ENCODE data around the gene PACRG.

DNA sequence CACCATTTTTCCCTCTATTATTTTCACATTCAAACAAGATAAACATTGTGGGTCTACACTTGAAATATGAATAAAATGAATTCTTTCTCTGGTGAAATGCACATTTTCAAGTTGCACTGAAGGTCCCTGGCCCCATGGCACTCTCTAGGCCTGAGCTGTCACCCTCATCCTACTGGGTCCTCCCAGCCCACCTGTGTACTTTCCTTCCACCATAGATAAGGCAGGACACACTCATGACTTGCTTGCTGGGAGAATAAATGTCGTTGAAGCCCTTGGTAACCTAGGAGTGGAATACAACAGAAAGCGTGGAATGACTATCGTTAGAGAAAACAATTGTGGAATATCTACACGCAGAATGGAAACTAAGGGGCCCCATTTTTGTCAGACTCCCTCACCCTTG, 585.8 kb downstream of the PACRG start:
- TF ChIP-seq HMGA1 (CRISPR knock-in tag; conservative IDR thresholded peaks at IDR 0.05) (no peak), HNF4G (IDR thresholded peaks at IDR 0.05; ENCODE audit: borderline replicate concordance, low read depth, low read length) (no peak), HNF4G (CRISPR knock-in tag; IDR thresholded peaks at IDR 0.05; ENCODE audit: borderline replicate concordance, low read depth) (no peak), PHF21A (CRISPR knock-in tag; IDR thresholded peaks at IDR 0.05) (no peak), RAD21 (CRISPR knock-in tag; IDR thresholded peaks at IDR 0.05) (no peak), HDAC6 (IDR thresholded peaks at IDR 0.05; ENCODE audit: low read depth, low read length) (no peak), FOSL1 (CRISPR knock-in tag; IDR thresholded peaks at IDR 0.05; ENCODE audit: borderline replicate concordance) (no peak), GABPA (IDR thresholded peaks at IDR 0.05; ENCODE audit: low read depth, low read length) (no peak), GABPA (CRISPR knock-in tag; IDR thresholded peaks at IDR 0.05; ENCODE audit: low read depth) (no peak), RAD51 (IDR thresholded peaks at IDR 0.05; ENCODE audit: borderline replicate concordance) (no peak), CAMTA2 (CRISPR knock-in tag; IDR thresholded peaks at IDR 0.05; ENCODE audit: borderline replicate concordance) (no peak), FLYWCH1 (CRISPR knock-in tag; IDR thresholded peaks at IDR 0.05) (no peak)
- TF ChIP-seq, protein P1, sequence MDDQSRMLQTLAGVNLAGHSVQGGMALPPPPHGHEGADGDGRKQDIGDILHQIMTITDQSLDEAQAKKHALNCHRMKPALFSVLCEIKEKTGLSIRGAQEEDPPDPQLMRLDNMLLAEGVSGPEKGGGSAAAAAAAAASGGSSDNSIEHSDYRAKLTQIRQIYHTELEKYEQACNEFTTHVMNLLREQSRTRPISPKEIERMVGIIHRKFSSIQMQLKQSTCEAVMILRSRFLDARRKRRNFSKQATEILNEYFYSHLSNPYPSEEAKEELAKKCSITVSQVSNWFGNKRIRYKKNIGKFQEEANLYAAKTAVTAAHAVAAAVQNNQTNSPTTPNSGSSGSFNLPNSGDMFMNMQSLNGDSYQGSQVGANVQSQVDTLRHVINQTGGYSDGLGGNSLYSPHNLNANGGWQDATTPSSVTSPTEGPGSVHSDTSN (CRISPR knock-in tag; IDR thresholded peaks at IDR 0.05; ENCODE audit: borderline replicate concordance), result no peak
- TF ChIP-seq, protein P2, sequence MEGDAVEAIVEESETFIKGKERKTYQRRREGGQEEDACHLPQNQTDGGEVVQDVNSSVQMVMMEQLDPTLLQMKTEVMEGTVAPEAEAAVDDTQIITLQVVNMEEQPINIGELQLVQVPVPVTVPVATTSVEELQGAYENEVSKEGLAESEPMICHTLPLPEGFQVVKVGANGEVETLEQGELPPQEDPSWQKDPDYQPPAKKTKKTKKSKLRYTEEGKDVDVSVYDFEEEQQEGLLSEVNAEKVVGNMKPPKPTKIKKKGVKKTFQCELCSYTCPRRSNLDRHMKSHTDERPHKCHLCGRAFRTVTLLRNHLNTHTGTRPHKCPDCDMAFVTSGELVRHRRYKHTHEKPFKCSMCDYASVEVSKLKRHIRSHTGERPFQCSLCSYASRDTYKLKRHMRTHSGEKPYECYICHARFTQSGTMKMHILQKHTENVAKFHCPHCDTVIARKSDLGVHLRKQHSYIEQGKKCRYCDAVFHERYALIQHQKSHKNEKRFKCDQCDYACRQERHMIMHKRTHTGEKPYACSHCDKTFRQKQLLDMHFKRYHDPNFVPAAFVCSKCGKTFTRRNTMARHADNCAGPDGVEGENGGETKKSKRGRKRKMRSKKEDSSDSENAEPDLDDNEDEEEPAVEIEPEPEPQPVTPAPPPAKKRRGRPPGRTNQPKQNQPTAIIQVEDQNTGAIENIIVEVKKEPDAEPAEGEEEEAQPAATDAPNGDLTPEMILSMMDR (CRISPR knock-in tag; IDR thresholded peaks at IDR 0.05), result no peak
